Measurements from ENCODE around the gene AURKA. TPM values are rescaled to one million over a fixed set of nuclear protein-coding genes. Genes with fewer than 3 reads are reported as not detected.

Gene AURKA
- total and polyA plus RNA-seq, 2 of the 8 experiments (the other 6 are each of a cell fraction or from before 2014, with no cell fraction given), result 45.8 to 84.8 TPM

DNA sequence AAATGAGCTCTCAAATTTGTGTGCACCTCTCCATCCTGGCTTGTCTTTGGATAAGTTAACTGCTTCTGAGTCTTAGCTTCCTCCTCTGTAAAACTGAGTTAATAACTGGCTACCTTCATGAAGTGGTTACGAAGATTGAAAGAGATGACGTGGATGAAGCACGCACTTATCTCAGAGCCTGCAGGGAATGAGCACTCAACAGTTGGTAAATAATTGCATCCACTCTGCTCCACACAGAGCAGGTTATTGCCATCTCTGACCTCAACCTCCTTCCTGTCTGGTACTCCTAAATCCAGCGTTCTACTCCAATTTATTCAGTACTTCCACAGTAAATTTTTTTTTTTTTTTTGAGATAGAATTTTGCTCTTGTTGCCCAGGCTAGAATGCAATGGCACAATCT lies 6.9 kb downstream of the AURKA start (continued):
- TF ChIP-seq, protein P1, sequence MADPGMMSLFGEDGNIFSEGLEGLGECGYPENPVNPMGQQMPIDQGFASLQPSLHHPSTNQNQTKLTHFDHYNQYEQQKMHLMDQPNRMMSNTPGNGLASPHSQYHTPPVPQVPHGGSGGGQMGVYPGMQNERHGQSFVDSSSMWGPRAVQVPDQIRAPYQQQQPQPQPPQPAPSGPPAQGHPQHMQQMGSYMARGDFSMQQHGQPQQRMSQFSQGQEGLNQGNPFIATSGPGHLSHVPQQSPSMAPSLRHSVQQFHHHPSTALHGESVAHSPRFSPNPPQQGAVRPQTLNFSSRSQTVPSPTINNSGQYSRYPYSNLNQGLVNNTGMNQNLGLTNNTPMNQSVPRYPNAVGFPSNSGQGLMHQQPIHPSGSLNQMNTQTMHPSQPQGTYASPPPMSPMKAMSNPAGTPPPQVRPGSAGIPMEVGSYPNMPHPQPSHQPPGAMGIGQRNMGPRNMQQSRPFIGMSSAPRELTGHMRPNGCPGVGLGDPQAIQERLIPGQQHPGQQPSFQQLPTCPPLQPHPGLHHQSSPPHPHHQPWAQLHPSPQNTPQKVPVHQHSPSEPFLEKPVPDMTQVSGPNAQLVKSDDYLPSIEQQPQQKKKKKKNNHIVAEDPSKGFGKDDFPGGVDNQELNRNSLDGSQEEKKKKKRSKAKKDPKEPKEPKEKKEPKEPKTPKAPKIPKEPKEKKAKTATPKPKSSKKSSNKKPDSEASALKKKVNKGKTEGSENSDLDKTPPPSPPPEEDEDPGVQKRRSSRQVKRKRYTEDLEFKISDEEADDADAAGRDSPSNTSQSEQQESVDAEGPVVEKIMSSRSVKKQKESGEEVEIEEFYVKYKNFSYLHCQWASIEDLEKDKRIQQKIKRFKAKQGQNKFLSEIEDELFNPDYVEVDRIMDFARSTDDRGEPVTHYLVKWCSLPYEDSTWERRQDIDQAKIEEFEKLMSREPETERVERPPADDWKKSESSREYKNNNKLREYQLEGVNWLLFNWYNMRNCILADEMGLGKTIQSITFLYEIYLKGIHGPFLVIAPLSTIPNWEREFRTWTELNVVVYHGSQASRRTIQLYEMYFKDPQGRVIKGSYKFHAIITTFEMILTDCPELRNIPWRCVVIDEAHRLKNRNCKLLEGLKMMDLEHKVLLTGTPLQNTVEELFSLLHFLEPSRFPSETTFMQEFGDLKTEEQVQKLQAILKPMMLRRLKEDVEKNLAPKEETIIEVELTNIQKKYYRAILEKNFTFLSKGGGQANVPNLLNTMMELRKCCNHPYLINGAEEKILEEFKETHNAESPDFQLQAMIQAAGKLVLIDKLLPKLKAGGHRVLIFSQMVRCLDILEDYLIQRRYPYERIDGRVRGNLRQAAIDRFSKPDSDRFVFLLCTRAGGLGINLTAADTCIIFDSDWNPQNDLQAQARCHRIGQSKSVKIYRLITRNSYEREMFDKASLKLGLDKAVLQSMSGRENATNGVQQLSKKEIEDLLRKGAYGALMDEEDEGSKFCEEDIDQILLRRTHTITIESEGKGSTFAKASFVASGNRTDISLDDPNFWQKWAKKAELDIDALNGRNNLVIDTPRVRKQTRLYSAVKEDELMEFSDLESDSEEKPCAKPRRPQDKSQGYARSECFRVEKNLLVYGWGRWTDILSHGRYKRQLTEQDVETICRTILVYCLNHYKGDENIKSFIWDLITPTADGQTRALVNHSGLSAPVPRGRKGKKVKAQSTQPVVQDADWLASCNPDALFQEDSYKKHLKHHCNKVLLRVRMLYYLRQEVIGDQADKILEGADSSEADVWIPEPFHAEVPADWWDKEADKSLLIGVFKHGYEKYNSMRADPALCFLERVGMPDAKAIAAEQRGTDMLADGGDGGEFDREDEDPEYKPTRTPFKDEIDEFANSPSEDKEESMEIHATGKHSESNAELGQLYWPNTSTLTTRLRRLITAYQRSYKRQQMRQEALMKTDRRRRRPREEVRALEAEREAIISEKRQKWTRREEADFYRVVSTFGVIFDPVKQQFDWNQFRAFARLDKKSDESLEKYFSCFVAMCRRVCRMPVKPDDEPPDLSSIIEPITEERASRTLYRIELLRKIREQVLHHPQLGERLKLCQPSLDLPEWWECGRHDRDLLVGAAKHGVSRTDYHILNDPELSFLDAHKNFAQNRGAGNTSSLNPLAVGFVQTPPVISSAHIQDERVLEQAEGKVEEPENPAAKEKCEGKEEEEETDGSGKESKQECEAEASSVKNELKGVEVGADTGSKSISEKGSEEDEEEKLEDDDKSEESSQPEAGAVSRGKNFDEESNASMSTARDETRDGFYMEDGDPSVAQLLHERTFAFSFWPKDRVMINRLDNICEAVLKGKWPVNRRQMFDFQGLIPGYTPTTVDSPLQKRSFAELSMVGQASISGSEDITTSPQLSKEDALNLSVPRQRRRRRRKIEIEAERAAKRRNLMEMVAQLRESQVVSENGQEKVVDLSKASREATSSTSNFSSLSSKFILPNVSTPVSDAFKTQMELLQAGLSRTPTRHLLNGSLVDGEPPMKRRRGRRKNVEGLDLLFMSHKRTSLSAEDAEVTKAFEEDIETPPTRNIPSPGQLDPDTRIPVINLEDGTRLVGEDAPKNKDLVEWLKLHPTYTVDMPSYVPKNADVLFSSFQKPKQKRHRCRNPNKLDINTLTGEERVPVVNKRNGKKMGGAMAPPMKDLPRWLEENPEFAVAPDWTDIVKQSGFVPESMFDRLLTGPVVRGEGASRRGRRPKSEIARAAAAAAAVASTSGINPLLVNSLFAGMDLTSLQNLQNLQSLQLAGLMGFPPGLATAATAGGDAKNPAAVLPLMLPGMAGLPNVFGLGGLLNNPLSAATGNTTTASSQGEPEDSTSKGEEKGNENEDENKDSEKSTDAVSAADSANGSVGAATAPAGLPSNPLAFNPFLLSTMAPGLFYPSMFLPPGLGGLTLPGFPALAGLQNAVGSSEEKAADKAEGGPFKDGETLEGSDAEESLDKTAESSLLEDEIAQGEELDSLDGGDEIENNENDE (IDR thresholded peaks at IDR 0.05; ENCODE audit: insufficient replicate concordance, low read length), result no peak
- TF ChIP-seq POLR2AphosphoS5 (IDR thresholded peaks at IDR 0.05; ENCODE audit: low read depth, low read length) (no peak), PHF8 (conservative IDR thresholded peaks at IDR 0.05; ENCODE audit: low read depth, low read length) (no peak), GABPA (IDR thresholded peaks at IDR 0.05; ENCODE audit: borderline replicate concordance, insufficient read depth, low read length) (no peak)

All from H1 (cell line).